ENCODE measurements around the gene TNFRSF11A. TPM values are rescaled to one million over a fixed set of nuclear protein-coding genes. Genes with fewer than 3 reads are reported as not detected.

Gene TNFRSF11A
- total RNA-seq, 1 experiment from 2014 or later = 3.2 TPM

GRCh38 chr18:62400916-62401315 lies 75.8 kb downstream of the TNFRSF11A start:
- no peak for ATAC-seq
- TF ChIP-seq CEBPB (IDR thresholded peaks at IDR 0.05; ENCODE audit: low read depth) (no peak), RAD21 (IDR thresholded peaks at IDR 0.05; ENCODE audit: low read depth) (no peak), ATF3 (IDR thresholded peaks at IDR 0.05) (no peak), CTCF (IDR thresholded peaks at IDR 0.05 in 2 of 3, conservative IDR thresholded peaks at IDR 0.05 in 1 of 3; ENCODE audit: borderline replicate concordance in 1 of 3, insufficient read depth in 1 of 3, low read depth in 2 of 3, low read length in 2 of 3) (no peak), FOSL1 (IDR thresholded peaks at IDR 0.05; ENCODE audit: low read depth) (no peak), EZH2 (IDR thresholded peaks at IDR 0.05) (no peak), ZNF274 (IDR thresholded peaks at IDR 0.05; ENCODE audit: low read depth, low read length) (no peak), EGR1 (IDR thresholded peaks at IDR 0.05; ENCODE audit: low read depth) (no peak), POLR2AphosphoS5 (IDR thresholded peaks at IDR 0.05; ENCODE audit: low read depth, low read length) (no peak), POLR2A (IDR thresholded peaks at IDR 0.05; ENCODE audit: borderline replicate concordance, extremely low read depth, insufficient read depth, insufficient read length) (no peak), TCF7L2 (IDR thresholded peaks at IDR 0.05; ENCODE audit: borderline replicate concordance, extremely low read depth, insufficient read depth, insufficient read length) (no peak), REST (IDR thresholded peaks at IDR 0.05; ENCODE audit: low read depth) (no peak), ZFX (IDR thresholded peaks at IDR 0.05) (no peak), CBX3 (IDR thresholded peaks at IDR 0.05; ENCODE audit: low read depth) (no peak), ELF1 (IDR thresholded peaks at IDR 0.05; ENCODE audit: borderline replicate concordance, low read depth) (no peak)
- no peak for DNase-seq (ENCODE audit: low read depth, low spot score)
- CTCF ChIA-PET = no interaction called here
- POLR2A ChIA-PET = interaction anchor here (0.6 kb wide), 1 partner anchor 1073 kb away, joined by 3 read pairs; no protein-coding TSS in a partner anchor
- Histone ChIP-seq H4K20me1 (ENCODE audit: insufficient read depth) (no peaks in the 10 kb centered on the region), H3K4me1 (ENCODE audit: control insufficient read depth in 1 of 2, insufficient read depth in 2 of 2, low read length in 2 of 2) (peaks cover 3 to 6% of the 10 kb centered on the region in 2 experiments; a peak in 3 of 4 replicates), H3K4me2 (ENCODE audit: low read length) (no peak overlapping the region), H3K9me3 (ENCODE audit: control insufficient read depth in 1 of 2, insufficient read depth in 1 of 2, low read depth in 1 of 2, low read length in 2 of 2) (no peaks in the 10 kb centered on the region), H3K9me2 (ENCODE audit: insufficient read depth) (no peaks in the 10 kb centered on the region), H2AFZ (ENCODE audit: low read depth, low read length, poor library complexity, severe bottlenecking) (no peak overlapping the region), H3K4me3 (replicated peaks in 1 of 2; ENCODE audit: low read depth in 1 of 2, low read length in 2 of 2) (no peak overlapping the region), H3K36me3 (ENCODE audit: control insufficient read depth in 1 of 2, insufficient read depth in 2 of 2, low read length in 2 of 2) (no peaks in the 10 kb centered on the region), H3K27me3 (ENCODE audit: insufficient read depth, low read length) (no peaks in the 10 kb centered on the region), H3K9ac (ENCODE audit: low read length) (no peak overlapping the region), H3K79me2 (ENCODE audit: insufficient read depth, low read length) (no peaks in the 10 kb centered on the region), H3K27ac (ENCODE audit: low read depth, low read length) (no peak overlapping the region)
- RAD21 ChIA-PET (ENCODE audit: low non-redundant PET in 1 of 2, low total read pairs in 2 of 2, uncharacterized antibody in 2 of 2, unreplicated experiment in 2 of 2) = no interaction called here
- BruUV-seq (replicated peaks) = no TSS peak
- intact Hi-C loops (cut with micrococcal nuclease) = no loop called here

All from HCT116 (cell line).